Progenitor cell of endocrine pancreas (in vitro differentiated cells): ENCODE measurements around the gene KIF1C. TPM values are rescaled to one million over a fixed set of nuclear protein-coding genes. Genes with fewer than 3 reads are reported as not detected.
A peak's percentile ranks its signal among the peaks of the same experiment; 100 is the strongest.

ENCODE experiments used
- DNase-seq: peaks from one replicate; pipeline ENCODE4 v3.0.0; 2021; ENCODE audit warnings: low spot score; ENCODE audit not compliant: unreplicated experiment
- H3K27ac Mint-ChIP-seq: 2 replicates; pipeline ENCODE4 v1.8.0; 2021; ENCODE audit warnings: mild to moderate bottlenecking, moderate library complexity, mixed read lengths
- H3K27me3 Mint-ChIP-seq: 2 replicates; pipeline ENCODE4 v1.8.0; 2021; ENCODE audit warnings: mixed read lengths
- H3K36me3 Mint-ChIP-seq: 2 replicates; pipeline ENCODE4 v1.8.0; 2022; ENCODE audit warnings: mixed read lengths; ENCODE audit not compliant: insufficient read depth
- H3K4me1 Mint-ChIP-seq: 2 replicates; pipeline ENCODE4 v1.8.0; 2021; ENCODE audit warnings: low read depth, mixed read lengths
- H3K4me3 Mint-ChIP-seq: 2 replicates; pipeline ENCODE4 v1.8.0; 2021; ENCODE audit warnings: low read depth, mild to moderate bottlenecking, moderate library complexity, mixed read lengths
- H3K9me3 Mint-ChIP-seq: 2 replicates; pipeline ENCODE4 v1.8.0; 2021; ENCODE audit warnings: low read depth, mixed read lengths
- total RNA-seq: library from RNA; stranded (reverse); gene quantifications from 2 replicates; pipeline ENCODE4 v1.2.1, GENCODE V29; 2021
- TF ChIP-seq, protein P1 (sequence below): fragments of 200-600 bp; sonication (generic); IDR thresholded peaks from one replicate; pipeline ENCODE4 v1.5.0; 2021; ENCODE audit warnings: antibody characterized with exemption, mild to moderate bottlenecking; ENCODE audit not compliant: unreplicated experiment

Gene KIF1C
- total RNA-seq, 1 donor from 2014 or later: 104 TPM

DNA sequence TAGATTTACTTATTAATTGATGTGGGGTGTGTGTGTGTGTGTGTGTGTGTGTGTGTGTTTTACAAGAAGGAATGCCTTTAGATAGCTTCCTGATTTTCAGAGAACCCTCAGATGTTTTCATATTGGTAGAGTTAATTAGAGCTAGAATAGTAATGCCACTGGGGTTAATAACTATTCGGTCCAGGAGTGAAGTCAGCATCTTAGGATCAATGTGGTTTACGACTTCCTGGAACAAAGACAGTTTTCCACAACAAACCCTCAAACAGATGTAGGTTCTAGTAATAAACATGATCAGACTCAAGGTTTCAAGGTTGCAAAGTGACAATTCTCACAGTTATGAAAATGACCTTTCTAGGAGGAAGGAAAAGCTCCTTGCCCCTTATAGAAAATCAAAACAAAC is 49.7 kb downstream of the KIF1C start:
- TF ChIP-seq, protein P1, sequence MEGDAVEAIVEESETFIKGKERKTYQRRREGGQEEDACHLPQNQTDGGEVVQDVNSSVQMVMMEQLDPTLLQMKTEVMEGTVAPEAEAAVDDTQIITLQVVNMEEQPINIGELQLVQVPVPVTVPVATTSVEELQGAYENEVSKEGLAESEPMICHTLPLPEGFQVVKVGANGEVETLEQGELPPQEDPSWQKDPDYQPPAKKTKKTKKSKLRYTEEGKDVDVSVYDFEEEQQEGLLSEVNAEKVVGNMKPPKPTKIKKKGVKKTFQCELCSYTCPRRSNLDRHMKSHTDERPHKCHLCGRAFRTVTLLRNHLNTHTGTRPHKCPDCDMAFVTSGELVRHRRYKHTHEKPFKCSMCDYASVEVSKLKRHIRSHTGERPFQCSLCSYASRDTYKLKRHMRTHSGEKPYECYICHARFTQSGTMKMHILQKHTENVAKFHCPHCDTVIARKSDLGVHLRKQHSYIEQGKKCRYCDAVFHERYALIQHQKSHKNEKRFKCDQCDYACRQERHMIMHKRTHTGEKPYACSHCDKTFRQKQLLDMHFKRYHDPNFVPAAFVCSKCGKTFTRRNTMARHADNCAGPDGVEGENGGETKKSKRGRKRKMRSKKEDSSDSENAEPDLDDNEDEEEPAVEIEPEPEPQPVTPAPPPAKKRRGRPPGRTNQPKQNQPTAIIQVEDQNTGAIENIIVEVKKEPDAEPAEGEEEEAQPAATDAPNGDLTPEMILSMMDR: no peak
- H3K4me3 Mint-ChIP-seq: no peak overlapping the region
- peaks cover 3% of the 10 kb centered on the region for H3K27me3 Mint-ChIP-seq
- no peaks in the 10 kb centered on the region for H3K4me1 Mint-ChIP-seq
- no peak overlapping the region for H3K27ac Mint-ChIP-seq
- DNase-seq: no peak
- no peaks in the 10 kb centered on the region for H3K9me3 Mint-ChIP-seq
- no peaks in the 10 kb centered on the region for H3K36me3 Mint-ChIP-seq

DNA sequence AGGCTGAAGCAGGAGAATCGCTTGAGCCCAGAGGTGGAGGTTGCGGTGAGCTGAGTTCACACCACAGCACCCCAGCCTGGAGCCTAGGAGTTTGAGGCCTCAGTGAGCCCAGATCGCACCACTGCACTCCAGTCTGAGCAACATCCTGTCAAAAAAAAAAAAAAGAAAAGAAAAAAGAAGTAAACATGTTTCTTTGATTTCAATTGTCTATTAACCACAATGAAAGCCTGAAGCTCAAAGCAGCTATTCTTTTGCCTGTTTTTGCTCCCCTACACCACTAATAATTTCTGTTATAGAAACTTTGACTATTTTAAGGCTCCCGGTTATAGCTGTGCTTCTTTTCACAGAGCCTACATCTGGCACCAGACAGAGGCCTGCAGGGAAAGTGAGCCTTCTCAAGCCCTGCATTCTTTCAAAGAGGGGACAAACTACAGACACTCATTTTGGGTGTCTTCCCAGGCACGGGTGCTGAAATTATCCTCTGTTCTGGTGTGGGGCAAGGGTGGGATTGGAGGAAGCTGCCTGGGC is 51.6 kb downstream of the KIF1C start:
- Mint-ChIP-seq H3K27me3 (peaks cover 2% of the 10 kb centered on the region), H3K4me3 (no peak overlapping the region), H3K36me3 (no peaks in the 10 kb centered on the region), H3K27ac (peak overlapping the region; percentile 50), H3K4me1 (no peaks in the 10 kb centered on the region), H3K9me3 (no peaks in the 10 kb centered on the region)
- DNase-seq: no peak
- TF ChIP-seq, protein P1: no peak

DNA sequence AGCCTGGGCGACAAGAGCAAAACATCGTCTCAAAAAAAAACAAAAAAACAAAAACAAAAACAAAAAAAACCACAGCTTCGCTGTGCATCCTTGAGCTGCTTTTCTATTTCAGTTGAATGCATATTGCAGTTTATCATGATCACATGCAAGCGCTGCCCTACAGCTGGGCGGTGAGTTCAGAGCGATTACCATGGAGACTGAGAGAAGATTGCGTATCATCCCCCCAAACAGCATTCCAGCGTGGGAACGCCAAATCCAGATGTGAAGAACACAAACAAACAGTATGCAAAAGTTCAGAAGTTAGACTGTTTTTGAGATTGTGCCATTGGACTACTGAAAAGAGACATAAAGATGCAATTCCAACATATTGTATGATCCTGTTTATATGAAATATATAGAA is 52.5 kb downstream of the KIF1C start:
- Mint-ChIP-seq H3K4me1 (no peaks in the 10 kb centered on the region), H3K27ac (no peak overlapping the region), H3K4me3 (no peak overlapping the region), H3K9me3 (no peaks in the 10 kb centered on the region), H3K36me3 (peaks cover 2% of the 10 kb centered on the region), H3K27me3 (no peaks in the 10 kb centered on the region)
- DNase-seq: no peak
- TF ChIP-seq, protein P1: no peak

DNA sequence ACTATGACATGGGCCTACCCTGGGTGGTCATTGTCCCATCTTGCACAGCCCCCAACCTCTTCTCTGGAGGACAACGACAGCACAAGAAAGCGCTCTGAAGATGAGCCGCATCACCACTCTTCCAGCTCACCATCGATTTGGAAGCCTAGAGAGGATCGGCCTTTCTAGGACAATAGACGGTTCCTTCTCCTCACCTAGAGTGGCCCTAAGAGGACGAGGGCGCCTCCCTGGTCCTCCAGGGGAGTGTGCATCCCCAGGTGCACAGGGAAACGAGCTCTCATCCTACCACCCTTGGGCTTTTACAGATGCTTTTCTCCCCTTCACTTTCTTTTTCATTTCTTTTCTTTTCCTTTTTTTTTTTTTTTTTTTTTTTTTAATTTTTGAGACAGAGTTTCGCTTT is 57.8 kb downstream of the KIF1C start:
- no peaks in the 10 kb centered on the region for H3K9me3 Mint-ChIP-seq
- DNase-seq: no peak
- H3K27me3 Mint-ChIP-seq: peaks cover 10% of the 10 kb centered on the region
- peaks cover 2% of the 10 kb centered on the region for H3K36me3 Mint-ChIP-seq
- H3K4me3 Mint-ChIP-seq: no peak overlapping the region
- TF ChIP-seq, protein P1: no peak
- no peaks in the 10 kb centered on the region for H3K4me1 Mint-ChIP-seq
- H3K27ac Mint-ChIP-seq: no peak overlapping the region

DNA sequence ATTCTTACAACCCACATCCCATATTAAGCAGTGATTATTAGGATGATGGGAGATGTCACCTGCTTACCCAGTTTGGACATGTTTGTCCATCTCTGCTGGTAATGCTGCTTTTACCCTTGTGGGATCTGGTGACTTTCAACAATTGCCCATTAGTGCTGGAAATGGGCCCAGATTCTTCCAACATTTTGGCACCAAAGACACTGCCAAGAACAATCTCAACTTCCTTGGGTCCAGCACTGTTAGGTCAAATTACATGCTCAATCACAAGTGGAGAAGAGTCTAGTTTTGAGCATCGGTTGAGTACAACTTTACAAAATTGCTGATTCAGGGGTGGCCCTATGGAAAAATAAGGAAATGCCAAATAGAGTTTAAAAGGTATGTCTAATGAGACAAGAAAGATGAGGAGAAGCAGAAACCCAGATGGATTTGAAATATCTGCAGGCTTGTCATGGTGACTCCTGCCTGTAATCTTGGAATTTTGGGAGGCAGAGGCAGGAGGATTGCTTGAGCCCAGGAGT is 67.5 kb downstream of the KIF1C start:
- Mint-ChIP-seq H3K36me3 (no peaks in the 10 kb centered on the region), H3K27ac (no peak overlapping the region), H3K27me3 (peaks cover 10% of the 10 kb centered on the region), H3K4me1 (peaks cover 1% of the 10 kb centered on the region), H3K9me3 (no peaks in the 10 kb centered on the region), H3K4me3 (no peak overlapping the region)
- TF ChIP-seq, protein P1: no peak
- no peak for DNase-seq
